ENCODE measurements around the gene GGA1.

GGA1 gene

GRCh38 chr22:37630839-37631435, 22.3 kb downstream of the GGA1 start:
- DNase-seq (ENCODE audit: low read depth in 2 of 2), result no peak

GRCh38 chr22:37631448-37632173, 23.0 kb downstream of the GGA1 start:
- DNase-seq (ENCODE audit: low read depth in 2 of 2), result no peak

- no peak for DNase-seq (ENCODE audit: low read depth in 2 of 2)
Measured at GRCh38 chr22:37632174-37633088, 23.8 kb downstream of the GGA1 start.

- no peak for DNase-seq (ENCODE audit: low read depth in 2 of 2)
Measured at GRCh38 chr22:37633089-37633624, 24.5 kb downstream of the GGA1 start.

- DNase-seq (ENCODE audit: low read depth in 2 of 2), result no peak
Measured at GRCh38 chr22:37633625-37634416, 25.2 kb downstream of the GGA1 start.

GRCh38 chr22:37634417-37634924, 25.8 kb downstream of the GGA1 start:
- DNase-seq (ENCODE audit: low read depth in 2 of 2), result no peak

GRCh38 chr22:37635157-37635556, 26.5 kb downstream of the GGA1 start:
- DNase-seq (ENCODE audit: low read depth in 2 of 2), result no peak

GRCh38 chr22:37636186-37636948, 27.7 kb downstream of the GGA1 start:
- no peak for DNase-seq (ENCODE audit: low read depth in 2 of 2)

- no peak for DNase-seq (ENCODE audit: low read depth in 2 of 2)
Measured at GRCh38 chr22:37636949-37637273, 28.3 kb downstream of the GGA1 start.

GRCh38 chr22:37638391-37639069, 29.9 kb downstream of the GGA1 start:
- no peak for DNase-seq (ENCODE audit: low read depth in 2 of 2)

- DNase-seq (ENCODE audit: low read depth in 2 of 2), result peak in 1 of 2 donors; percentile 40
Measured at GRCh38 chr22:37639070-37639760, 30.6 kb downstream of the GGA1 start, which contains the start of gene SH3BP1. Gene SH3BP1 (plus strand): TSS chr22:37639669. CDS start chr22:37639788, 119 bp downstream.

- DNase-seq (ENCODE audit: low read depth in 2 of 2), result no peak
Measured at GRCh38 chr22:37639771-37640590, 31.3 kb downstream of the GGA1 start.

- no peak for DNase-seq (ENCODE audit: low read depth in 2 of 2)
Measured at GRCh38 chr22:37640591-37641560, 32.2 kb downstream of the GGA1 start.

GRCh38 chr22:37641561-37641949, 32.9 kb downstream of the GGA1 start:
- no peak for DNase-seq (ENCODE audit: low read depth in 2 of 2)

- DNase-seq (ENCODE audit: low read depth in 2 of 2), result peak; percentile 62 to 84
Measured at GRCh38 chr22:37643225-37643847, 34.7 kb downstream of the GGA1 start.

GRCh38 chr22:37647317-37647716, 38.7 kb downstream of the GGA1 start:
- DNase-seq (ENCODE audit: low read depth in 2 of 2), result no peak

GRCh38 chr22:37647928-37648327, 39.3 kb downstream of the GGA1 start:
- DNase-seq (ENCODE audit: low read depth in 2 of 2), result no peak
